Measurements from ENCODE around the gene ADTRP. TPM values are rescaled to one million over a fixed set of nuclear protein-coding genes. Genes with fewer than 3 reads are reported as not detected.

The ADTRP gene
- total RNA-seq, 4 donors from 2014 or later = 119 to 199 (median 181) TPM

GRCh38 chr6:11705069-11705468, 73.5 kb downstream of the ADTRP start:
- H3K36me3 ChIP-seq = no peaks in the 10 kb centered on the region
- WGBS, 2 donors (ENCODE audit: low coverage in 1 of 2) = 80 to 87% methylated on average over 1 to 7 of the region's 7 CpGs
- DNase-seq = no peak
- TF ChIP-seq POLR2A (IDR thresholded peaks at IDR 0.05) = no peak
- H3K4me1 ChIP-seq = peaks cover 0 to 14% (median 7%) of the 10 kb centered on the region in 4 donors
- H3K4me3 ChIP-seq = no peak overlapping the region
- H3K27ac ChIP-seq = no peak overlapping the region
- no peaks in the 10 kb centered on the region for H3K27me3 ChIP-seq
- in situ Hi-C loops (cut with MboI; ENCODE audit: low pct_ligation_motif_present in 1 of 4, low pct_unique_long_range_greater_than_20kb in 1 of 4, low sequenced_read_pairs in 3 of 4) = loop anchor here in 1 of 4 donors (25.0 kb wide), 1 partner anchor 132 kb away; no protein-coding TSS in a partner anchor
- intact Hi-C loops (cut with DNase I; ENCODE audit: low total_unique reads) = no loop called here
- H3K9me3 ChIP-seq = no peaks in the 10 kb centered on the region

DNA sequence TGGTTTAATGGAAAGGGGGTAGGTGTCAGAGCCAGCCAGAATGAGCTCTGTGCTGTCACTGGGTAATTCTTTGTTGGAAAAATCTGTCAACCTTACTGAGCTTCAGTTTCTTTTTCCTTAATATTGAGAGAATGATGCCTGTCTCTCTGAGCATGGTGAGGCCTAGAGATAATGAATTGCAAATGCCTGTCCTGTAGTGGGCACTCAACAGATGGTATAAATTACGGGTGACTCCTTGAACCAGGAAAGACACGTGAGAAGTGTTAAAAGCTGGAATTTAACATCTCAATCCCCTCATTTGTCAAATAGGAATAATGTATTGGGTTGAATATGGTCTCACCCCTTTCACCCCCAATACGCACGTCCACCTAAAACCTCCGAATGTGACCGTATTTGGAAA, 74.9 kb downstream of the ADTRP start:
- 92 to 95% methylated on average over 6 of the region's 6 CpGs for WGBS, 2 donors (ENCODE audit: low coverage in 1 of 2)
- no peak overlapping the region for H3K27ac ChIP-seq
- H3K4me3 ChIP-seq = no peak overlapping the region
- intact Hi-C loops (cut with DNase I; ENCODE audit: low total_unique reads) = no loop called here
- in situ Hi-C loops (cut with MboI; ENCODE audit: low pct_ligation_motif_present in 1 of 4, low pct_unique_long_range_greater_than_20kb in 1 of 4, low sequenced_read_pairs in 3 of 4) = loop anchor here in 1 of 4 donors (25.0 kb wide), 1 partner anchor 134 kb away; no protein-coding TSS in a partner anchor
- H3K27me3 ChIP-seq = no peaks in the 10 kb centered on the region
- H3K4me1 ChIP-seq = peaks cover 0 to 14% (median 7%) of the 10 kb centered on the region in 4 donors
- H3K9me3 ChIP-seq = no peaks in the 10 kb centered on the region
- no peaks in the 10 kb centered on the region for H3K36me3 ChIP-seq
- DNase-seq = no peak
- no peak for TF ChIP-seq POLR2AphosphoS5 (IDR thresholded peaks at IDR 0.05)
- no peak for TF ChIP-seq POLR2A (IDR thresholded peaks at IDR 0.05)
- TF ChIP-seq, protein P1, sequence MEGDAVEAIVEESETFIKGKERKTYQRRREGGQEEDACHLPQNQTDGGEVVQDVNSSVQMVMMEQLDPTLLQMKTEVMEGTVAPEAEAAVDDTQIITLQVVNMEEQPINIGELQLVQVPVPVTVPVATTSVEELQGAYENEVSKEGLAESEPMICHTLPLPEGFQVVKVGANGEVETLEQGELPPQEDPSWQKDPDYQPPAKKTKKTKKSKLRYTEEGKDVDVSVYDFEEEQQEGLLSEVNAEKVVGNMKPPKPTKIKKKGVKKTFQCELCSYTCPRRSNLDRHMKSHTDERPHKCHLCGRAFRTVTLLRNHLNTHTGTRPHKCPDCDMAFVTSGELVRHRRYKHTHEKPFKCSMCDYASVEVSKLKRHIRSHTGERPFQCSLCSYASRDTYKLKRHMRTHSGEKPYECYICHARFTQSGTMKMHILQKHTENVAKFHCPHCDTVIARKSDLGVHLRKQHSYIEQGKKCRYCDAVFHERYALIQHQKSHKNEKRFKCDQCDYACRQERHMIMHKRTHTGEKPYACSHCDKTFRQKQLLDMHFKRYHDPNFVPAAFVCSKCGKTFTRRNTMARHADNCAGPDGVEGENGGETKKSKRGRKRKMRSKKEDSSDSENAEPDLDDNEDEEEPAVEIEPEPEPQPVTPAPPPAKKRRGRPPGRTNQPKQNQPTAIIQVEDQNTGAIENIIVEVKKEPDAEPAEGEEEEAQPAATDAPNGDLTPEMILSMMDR (IDR thresholded peaks at IDR 0.05) = no peak
- no peak for TF ChIP-seq EP300 (IDR thresholded peaks at IDR 0.05; ENCODE audit: low read depth)

GRCh38 chr6:11702500-11703130, 76.0 kb downstream of the ADTRP start:
- TF ChIP-seq EP300 (IDR thresholded peaks at IDR 0.05; ENCODE audit: low read depth) = no peak
- no peak for TF ChIP-seq POLR2A (IDR thresholded peaks at IDR 0.05)
- TF ChIP-seq, protein P1 (IDR thresholded peaks at IDR 0.05) = no peak
- no peak for TF ChIP-seq POLR2AphosphoS5 (IDR thresholded peaks at IDR 0.05)
- Histone ChIP-seq H3K36me3 (no peaks in the 10 kb centered on the region), H3K4me3 (no peak overlapping the region), H3K4me1 (peaks cover 0 to 14% (median 7%) of the 10 kb centered on the region in 4 donors), H3K27me3 (no peaks in the 10 kb centered on the region), H3K9me3 (no peaks in the 10 kb centered on the region), H3K27ac (peak overlapping the region in 3 of 4 donors; percentile 7 to 18 (median 12))
- intact Hi-C loops (cut with DNase I; ENCODE audit: low total_unique reads) (no loop called here), in situ Hi-C loops (cut with MboI; ENCODE audit: low pct_ligation_motif_present in 1 of 4, low pct_unique_long_range_greater_than_20kb in 1 of 4, low sequenced_read_pairs in 3 of 4) (loop anchor here in 1 of 4 donors (25.0 kb wide), 1 partner anchor 135 kb away; no protein-coding TSS in a partner anchor)
- DNase-seq = peak; percentile 45
- WGBS, 2 donors (ENCODE audit: low coverage in 1 of 2) = 13 to 51% methylated on average over 4 to 5 of the region's 5 CpGs

DNA sequence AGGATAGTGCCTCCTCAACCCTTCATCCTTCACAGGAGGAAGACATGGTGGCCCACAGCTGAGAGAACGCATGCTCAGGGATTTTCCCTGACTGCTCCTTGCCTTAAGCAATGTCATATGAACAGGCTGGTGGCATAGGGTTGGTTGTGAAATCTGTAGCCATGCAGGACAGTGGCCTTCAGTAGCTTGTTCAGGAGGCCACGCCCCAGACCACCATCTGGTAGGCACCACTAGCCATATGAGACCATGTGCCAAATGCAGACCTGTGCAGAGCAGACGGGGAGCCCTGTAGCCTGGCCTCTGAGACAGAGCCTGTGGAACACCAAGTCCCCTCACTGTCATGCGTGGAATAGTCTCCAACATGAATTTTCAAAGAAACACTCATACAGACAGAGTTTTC, 76.5 kb downstream of the ADTRP start:
- TF ChIP-seq POLR2AphosphoS5 (IDR thresholded peaks at IDR 0.05) (no peak), EP300 (IDR thresholded peaks at IDR 0.05; ENCODE audit: low read depth) (no peak), POLR2A (IDR thresholded peaks at IDR 0.05) (no peak)
- TF ChIP-seq, protein P1 (IDR thresholded peaks at IDR 0.05) = no peak
- Histone ChIP-seq H3K27me3 (no peaks in the 10 kb centered on the region), H3K9me3 (no peaks in the 10 kb centered on the region), H3K36me3 (no peaks in the 10 kb centered on the region), H3K4me3 (no peak overlapping the region), H3K27ac (peak overlapping the region in 1 of 4 donors; percentile 7), H3K4me1 (peaks cover 0 to 14% (median 7%) of the 10 kb centered on the region in 4 donors)
- WGBS, 2 donors (ENCODE audit: low coverage in 1 of 2) = 60 to 92% methylated on average over 2 to 4 of the region's 4 CpGs
- in situ Hi-C loops (cut with MboI; ENCODE audit: low pct_ligation_motif_present in 1 of 4, low pct_unique_long_range_greater_than_20kb in 1 of 4, low sequenced_read_pairs in 3 of 4) (loop anchor here in 1 of 4 donors (25.0 kb wide), 1 partner anchor 135 kb away; no protein-coding TSS in a partner anchor), intact Hi-C loops (cut with DNase I; ENCODE audit: low total_unique reads) (no loop called here)
- no peak for DNase-seq
